Tibial nerve (tissue), 4 donors: ENCODE results near the gene AP3B1.

Experiments used
- CTCF ChIP-seq, 5 experiments: fragments of 200-600 bp in 3 of 5; fragments of 450-650 bp in 2 of 5; sonication (generic) in 3 of 5; IDR thresholded peaks; one replicate each; pipeline ENCODE4 v1.5.1; 2016 to 2019; ENCODE audit warnings: antibody characterized with exemption in 5 of 5, mild to moderate bottlenecking in 3 of 5, moderate library complexity in 2 of 5
- EP300 ChIP-seq, 2 donors: sonication (generic); formaldehyde crosslinking; IDR thresholded peaks; one replicate each; pipeline ENCODE4 v1.6.1; 2017; ENCODE audit warnings: antibody characterized with exemption in 2 of 2, mild to moderate bottlenecking in 1 of 2
- POLR2A ChIP-seq, 2 donors: fragments of 450-650 bp; IDR thresholded peaks; one replicate each; pipeline ENCODE4 v1.6.1; 2017; ENCODE audit warnings: antibody characterized with exemption in 2 of 2, mild to moderate bottlenecking in 2 of 2, moderate library complexity in 2 of 2

GRCh38 chr5:78064941-78065472, 229.5 kb downstream of the AP3B1 start:
- TF ChIP-seq CTCF (IDR thresholded peaks at IDR 0.05), result no peak
- no peak for TF ChIP-seq EP300 (IDR thresholded peaks at IDR 0.05)
- TF ChIP-seq POLR2A (IDR thresholded peaks at IDR 0.05), result no peak
